NCI-H1930 (cell line): ENCODE results near the gene ISYNA1.

Source experiments
- DNase-seq, 2 experiments: peaks; one replicate each; lab custom pipeline; 2025; lab: John Stamatoyannopoulos, UW

ISYNA1 gene

DNA sequence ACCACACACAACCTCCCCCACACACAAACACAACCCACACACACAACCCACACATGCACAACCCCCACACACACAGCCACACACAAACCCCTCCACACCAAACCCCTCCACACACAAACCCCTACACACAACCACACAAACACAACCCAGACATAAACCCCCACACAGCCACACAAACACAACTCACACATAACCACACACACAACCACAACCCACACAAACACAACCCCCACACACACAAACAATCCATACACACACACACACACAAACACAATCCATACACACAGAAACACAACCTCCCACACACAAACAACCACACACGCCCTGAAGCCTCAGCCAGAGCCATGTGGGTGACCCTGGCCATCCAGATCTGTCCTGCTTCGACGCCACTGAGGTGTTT lies 30.0 kb upstream of the ISYNA1 start:
- no peak for DNase-seq

DNA sequence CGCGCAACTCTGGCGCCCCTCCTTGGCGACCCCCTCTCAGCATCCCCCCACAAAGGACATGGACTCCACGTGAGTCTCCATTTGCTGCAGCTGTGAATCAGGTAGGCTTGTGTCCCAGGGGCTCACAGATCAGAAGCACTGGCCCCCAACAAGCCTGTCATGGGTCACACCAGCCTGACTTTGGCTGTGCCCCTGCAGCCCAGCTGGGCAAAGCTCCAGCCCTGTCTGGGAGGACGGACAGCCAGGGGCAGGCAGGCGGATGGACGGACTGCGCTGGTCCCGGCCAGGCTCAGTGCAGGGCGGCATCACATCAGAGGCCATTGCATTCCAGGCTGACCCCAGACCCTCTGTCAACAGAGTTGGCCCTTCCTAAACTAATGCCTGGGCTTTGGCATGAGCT lies 28.4 kb upstream of the ISYNA1 start:
- DNase-seq, result no peak

DNA sequence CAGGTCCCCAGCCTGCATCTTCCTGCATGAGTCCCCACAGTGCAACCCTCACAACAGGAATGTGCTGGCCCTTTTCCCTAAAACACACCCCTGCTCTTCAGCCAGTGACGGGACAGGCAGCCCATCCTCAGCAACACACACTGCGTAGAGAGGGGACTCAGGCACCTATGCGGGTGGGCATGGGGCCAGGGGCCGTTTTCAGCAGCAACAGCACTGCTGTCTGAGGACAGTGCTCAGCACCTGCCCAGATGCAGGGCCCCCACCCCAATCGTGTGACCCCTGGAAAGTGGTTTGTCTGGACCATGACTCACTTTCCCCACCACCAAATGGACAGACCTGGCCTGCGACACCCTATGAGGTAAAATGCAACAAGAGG lies 28.0 kb upstream of the ISYNA1 start:
- no peak for DNase-seq

DNA sequence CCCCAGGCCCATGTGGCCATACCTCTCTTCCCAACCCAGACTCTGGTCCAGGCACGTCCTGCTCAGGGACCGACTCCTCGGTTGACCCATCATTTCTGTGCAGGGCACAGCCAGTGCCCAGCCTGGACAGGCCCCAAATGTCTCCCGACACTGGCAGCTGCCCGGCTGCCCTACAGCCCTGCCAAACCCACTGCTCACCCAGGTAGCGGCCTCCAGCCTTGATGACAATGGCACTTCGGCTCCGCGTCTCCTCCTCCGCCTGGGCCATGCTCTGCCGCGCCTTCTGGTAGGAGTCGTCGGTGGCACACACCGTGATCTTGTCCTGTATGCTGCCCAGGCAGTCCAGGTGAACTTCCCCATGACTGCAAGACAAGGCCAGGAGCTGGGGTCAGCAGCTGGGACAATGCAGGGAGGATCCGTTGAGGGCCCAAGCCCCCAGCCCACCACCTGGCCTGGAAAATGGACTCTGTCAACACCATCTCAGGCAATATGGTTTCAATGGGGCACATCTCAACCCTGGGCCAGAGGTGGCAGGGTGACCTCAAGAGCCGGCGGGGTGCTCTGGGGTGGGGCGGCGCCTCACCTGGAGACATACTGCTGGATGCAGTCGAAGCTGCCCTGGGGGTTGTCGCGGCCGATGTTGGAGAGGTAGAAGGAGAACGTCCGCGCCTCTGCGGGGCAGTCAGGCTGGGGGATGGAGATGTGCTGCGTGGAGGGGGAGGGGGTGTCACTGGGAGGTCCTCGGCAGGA lies 27.5 kb upstream of the ISYNA1 start:
- no peak for DNase-seq

DNA sequence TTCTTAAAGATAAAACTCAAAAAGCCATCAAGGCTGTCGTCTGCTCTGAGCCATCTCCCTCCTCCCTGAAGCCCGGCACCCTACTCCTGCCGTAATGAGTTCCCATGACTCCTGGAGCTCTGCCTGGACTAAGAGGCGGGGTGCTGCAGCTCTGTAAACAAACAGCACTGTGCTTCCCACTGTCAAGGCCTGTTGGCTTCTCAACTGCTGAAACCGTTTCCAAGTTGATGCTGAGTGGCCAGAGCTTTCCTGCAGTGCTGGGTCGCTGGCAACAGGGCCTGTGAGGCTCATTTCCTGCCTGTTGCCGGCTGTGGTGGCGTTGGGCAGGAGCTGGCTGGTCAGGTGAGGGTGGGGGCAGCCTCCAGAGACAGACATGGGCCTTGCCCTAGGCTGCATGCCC lies 26.7 kb upstream of the ISYNA1 start:
- DNase-seq, result no peak

DNA sequence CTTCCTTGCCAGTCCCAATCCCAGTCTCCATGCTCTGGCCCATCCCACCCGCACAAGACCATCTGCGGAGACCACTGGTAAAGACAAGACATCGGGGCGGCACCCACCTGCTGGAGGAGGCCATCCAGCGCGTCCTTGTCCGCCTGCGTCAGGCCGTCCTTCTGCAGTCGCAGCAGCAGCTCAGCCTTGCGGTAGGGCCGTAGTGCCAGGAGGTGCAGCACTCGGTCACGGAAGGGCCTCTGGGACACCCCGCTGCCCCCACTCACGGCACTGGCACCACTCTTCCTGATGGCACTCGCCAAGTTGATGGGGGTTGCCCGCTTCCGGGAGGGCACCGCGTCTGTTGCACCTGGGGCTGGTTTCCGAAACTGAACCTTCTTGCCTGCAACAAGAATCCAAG lies 23.5 kb upstream of the ISYNA1 start:
- DNase-seq, result no peak

DNA sequence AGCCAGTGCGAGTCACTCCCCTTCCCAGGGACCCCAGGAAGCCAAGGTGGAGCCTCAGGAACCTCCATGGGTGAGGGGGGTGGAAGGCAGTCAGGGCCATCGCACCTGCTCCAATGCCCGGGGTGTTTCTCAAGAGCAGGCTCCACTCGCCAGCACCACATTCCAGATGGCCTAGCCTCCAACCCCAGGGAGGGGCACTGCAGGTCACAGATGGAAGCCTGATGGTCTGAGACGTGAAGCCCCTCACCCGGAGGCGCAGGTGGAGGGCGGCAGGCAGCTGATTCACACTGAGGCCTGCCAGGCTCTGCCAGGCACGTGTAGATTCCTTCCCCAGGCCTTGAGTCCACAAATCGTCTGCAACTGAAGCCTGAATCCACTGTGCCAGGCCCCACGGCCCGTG lies 23.0 kb upstream of the ISYNA1 start:
- DNase-seq, result no peak

DNA sequence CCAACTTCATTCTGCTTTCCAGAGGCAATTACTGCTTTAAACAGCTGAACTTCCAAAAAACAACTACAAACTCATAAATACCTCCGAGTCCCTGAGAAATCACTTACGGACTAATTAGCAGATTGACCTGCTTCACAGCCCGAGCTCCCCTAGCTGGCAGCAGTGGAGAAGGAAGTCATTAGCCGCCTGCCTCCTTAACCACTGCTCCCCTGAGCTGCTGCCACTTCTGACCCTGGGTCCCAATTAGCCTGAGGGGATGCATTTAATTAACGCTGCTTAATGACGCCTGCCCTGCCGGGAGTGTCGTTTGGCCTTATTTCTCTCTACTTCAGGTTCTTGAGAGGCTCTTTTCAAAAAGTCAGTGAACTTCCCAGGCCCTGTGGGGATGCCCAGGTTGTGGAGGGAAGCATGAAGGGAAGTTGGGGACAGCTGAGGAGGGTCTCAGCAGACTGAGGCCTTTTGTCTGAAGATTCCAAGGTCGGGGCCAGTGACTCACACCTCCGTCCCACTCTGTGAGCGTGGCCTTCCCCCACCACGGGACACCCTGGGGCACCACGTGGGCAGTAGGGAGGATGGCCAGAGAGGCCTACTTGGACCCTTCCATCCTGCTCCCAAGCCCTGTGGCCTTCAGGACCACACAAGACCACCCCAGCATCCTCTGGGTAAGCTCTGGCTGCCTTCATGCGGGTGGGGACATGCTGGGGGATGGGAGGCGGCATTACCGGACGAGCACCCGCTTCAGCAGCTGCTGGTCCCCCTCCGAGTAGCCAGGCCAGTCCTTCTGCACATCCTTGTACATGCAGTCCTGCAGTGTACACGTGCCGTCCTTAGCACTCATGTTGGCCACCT lies 19.8 kb upstream of the ISYNA1 start:
- DNase-seq, result no peak

DNA sequence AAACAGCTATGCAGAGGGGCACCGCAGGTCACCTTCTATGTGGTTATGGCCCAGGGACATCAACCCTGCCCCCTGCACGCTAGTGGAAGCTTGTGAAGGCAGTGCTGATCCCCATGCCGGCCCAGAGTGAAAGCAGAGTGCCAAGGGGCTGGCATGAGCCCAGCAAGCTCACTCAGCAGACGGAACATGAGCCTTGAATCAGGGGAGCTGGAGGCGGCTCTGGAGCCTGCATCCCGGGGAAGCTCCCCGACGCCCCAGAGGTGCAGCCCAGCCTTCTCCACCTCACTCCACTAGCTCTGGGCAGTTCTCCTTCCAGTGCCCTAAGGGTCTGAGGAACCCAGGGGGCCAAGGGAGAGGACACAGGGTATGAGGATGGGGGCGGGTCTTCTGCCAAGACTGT lies 19.0 kb upstream of the ISYNA1 start:
- no peak for DNase-seq

DNA sequence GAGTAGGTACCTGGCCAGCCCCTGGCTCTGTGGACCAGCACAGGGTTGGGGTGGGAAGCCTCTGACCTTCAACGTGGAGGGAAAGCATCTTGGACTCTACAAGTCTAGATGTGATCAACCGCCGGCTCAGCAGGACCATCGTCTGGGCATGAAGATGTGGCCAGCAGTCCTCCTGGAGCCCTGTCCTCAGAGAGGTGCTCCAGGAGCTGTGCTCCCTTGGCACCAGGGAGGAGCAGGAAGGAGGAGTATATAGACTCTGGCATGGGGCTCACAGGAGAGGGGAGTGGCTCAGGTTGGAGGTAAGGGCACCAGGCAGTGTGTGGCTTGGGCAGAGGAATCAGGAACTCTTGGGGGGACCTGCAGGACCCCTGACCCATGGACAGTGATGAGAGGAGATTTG lies 18.3 kb upstream of the ISYNA1 start:
- no peak for DNase-seq

DNA sequence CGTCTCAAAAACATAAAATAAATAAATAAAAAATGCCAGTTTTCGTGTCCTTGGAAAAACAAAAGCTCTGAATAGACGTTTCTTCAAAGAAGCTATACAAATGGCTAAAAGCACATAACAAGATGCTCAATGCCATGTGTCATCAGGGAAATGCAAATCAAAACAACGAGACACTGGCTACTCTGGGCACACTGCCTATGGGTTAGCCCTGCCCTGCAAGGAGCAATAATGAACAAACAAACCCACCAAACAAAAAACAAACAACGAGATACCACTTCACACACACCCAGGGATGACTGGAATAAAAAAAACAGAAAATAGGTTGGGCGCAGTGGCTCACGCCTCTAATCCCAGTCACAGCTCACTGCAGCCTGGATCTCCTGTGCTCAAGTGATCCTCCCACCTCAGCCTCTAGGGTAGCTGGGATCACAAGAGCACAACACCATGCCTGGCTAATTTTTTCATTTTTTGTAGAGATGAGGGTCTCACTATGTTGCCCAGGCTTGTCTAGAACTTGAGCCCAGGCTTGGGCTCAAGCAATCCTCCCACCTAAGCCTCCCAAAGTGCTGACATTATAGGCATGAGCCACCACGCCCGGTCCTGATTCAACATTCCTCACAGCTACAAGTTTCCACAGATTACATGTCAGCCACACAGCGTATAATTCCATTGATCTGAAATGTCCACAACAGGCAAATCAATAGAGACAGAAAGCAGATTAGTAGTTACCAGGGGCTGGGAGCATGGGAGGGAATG lies 15.5 kb upstream of the ISYNA1 start:
- no peak for DNase-seq

DNA sequence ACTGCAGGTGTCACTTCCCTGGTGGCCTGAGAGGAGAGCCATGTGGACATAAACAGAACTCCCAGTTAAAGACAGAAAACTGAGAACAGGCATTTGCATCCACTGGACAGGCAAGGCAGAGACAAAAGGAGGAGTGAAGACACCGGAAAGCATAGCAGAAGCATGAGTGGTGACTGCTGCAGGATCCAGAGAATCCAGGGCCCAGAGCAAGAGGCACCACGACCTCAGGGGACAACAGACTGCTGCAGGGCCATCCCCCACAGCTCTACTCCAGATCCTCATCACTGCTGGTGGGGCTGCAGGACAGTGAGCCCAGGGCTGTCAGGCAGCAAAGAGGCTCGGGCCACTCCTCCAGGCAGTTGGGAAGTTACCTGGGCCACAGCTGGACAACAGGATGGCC lies 14.5 kb upstream of the ISYNA1 start:
- DNase-seq, result no peak

DNA sequence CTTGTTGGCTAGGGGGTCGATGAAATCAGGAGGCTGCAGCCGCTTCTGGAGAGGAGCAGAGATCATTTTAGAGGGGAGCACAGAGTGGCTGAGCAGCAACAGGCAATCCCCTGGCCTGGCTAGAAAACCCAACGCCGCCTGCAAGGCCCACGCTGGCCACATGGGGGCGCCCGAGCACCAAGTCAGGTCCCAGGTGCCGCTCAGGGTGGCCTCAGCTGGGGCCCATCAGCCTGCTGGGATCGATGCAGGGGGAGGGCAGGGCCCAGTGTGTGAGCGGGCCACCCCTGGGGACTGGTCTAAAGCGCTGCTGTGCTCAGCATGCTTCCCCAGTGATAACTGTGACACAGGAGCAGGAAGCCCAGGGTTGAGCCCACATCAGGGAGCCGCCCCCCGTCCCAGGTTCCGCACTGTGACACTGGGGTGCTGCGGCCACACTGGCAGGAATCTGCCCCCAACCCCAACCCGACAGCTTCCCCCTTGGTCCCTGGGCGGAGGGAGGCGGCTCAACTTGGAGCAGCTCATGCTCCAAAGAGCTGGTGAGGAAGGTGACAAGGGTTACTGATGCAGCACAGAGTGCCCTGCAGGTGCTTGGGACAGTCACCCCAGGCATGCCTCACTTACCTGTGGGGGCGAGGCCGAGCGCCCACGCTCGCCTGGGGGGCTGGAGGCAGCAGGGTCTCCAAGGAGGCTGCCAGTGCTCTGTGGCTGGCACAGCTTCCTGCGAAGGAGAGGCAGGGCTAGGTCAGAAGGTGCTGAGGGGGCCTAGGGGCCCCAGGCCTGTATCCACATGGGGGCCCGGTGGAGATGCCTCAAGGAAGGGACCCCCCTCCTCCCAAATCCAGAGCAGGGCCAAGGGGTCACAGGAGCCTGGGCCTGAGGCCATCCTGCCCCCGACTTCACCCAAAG lies 13.3 kb upstream of the ISYNA1 start:
- peak in 1 of 2 experiments; percentile 37 for DNase-seq

DNA sequence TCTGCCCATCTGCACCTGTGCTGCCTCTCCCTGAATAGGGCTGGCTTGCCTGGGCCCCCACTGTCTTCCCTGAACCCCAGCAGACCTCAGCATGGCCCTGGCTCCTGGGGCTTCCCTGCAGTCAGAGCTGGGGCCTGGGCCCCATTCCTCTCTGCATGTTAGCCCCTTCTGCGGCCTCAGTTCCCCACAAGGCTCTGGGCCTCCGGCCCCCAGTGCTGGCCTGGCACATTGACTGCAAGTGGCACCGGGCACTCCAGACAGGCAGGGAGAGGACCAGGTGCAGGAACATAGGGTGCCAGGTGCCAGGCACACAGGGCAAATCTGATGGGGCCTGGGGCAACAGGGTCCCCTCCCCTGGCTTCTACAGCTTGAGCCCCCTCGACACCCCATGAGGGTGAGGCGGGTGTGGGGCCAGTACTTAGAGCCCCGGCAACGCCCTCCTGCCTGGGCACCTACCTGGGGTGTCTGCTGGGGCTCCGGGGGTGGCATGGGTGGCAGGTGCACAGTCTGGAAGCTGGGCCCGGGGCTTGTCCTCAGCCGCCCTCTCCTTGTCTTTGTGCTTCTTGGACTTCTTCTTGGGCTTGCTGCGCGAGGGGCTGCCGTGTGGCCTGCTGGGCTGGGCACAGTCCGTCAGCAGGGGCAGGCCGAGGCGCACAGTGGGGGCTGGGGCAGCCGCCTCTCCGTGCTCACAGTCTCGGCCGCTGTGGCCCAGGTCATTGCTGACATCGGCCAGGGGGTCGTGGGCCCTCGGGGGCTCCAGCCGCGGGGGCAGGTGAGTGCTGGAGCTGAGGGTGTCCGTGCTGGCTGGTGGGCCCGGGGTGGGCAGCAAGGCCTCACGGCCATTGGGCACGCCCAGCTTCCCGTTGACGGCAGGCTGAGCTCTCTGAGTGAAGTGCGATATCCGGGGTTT lies 12.3 kb upstream of the ISYNA1 start:
- no peak for DNase-seq

DNA sequence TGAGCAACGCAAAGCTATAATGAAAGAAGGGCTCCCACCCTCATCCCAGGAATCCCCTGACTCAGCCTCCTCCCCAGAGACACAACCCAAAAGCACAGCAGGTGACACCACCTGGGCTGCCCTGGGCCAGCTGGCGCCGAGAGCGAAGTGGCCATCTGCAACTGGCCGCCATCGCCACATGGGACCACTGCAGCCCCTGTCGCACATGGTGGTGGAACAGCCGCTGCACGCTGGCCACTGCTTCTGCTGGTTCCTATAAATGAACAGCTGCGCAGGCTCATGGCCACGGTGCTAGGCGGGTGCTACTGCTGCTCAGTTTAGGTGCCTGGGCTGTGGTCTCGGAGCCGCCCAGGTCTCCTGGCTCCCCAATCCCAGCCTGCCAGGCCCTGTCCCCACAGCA lies 11.6 kb upstream of the ISYNA1 start:
- DNase-seq, result no peak

DNA sequence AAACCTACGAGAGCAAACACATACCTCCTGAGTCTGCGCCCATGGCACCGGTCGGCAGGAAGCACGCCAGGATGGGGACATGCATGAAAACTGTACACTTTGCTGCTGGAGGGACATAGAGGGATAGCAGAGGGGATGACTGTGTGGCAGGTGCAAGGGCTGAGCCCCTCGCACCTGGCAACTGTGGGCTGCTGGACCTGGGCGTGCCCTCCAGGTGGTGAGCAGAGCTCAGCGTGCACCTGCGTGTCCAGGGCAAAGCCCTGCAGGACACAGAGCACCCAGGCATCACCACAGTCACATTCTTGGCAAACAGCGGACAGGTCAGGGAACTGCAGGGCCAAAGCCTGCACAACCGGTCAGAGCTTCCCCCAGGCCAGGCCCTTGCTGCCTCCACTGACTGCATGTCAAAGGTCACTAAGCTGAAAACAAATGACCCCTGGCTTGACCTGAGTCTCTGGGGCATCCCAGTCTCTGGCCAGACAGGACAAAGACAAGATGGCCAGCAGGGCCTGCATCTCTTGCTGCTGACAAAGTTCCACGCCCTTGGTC lies 9.0 kb upstream of the ISYNA1 start:
- no peak for DNase-seq

DNA sequence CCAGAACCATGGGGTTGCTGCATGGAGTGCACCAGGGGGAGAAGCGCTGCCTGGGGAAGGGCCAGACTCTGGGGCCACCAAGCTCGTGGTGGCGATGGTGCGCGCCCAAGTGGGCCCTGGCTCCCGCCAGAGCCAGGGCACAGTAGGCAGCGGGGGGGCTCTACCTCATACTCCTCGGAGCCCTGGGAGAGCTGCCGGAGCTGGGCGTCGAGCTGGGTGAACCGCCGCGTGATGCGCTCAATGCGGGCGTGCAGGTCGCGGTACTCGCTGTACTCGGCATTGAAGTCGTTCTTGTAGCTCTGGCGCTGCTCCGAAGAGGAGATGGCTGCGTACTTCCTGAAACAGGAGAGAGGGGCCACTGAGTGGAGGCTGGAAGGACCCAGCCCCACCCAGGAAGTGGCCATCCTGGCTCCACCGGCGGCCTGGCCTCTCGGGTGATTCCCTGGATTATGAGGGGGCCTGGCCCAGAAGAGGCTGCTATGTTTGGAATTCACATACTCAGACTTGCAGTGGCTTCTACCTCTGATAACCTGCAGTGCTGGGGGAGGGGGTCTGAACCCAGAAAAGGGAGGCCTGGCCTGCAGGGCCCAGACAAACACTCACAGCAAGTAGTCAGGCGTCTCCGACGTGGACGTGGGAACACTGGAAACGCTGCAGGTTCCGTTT lies 8.3 kb upstream of the ISYNA1 start:
- DNase-seq, result no peak

DNA sequence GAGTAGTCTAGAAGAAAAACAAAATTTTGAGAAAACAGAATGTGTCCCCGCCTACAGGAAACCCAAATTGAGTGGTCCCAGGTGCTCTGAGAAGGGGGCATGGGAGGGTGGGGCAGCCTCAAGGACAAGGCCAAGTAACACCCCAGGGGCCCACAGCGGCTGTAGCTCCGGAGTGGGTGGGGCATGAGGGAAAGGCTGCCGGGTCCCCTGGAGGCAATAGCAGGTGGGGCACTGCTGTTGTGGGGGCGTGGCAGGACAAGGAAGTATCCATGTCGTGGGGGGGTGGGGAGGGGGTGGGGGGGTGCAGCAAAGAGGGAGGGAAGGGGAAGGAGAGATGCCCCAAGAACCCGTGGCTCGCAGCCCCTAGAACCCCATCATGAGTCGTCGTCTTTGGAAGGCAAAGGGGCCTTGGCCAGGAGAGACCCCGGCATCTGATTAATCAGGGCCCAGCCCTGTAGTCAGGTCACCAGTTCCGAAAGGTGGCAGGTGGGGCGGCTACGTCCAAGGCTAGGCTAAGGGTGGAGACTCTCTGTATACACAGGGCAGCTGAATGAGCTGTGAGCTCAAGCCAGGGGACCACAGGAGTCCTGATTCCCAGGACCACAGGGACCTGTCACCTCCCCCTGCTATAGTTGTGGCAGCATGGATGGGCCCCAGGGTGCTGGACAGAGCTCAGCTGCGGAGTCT lies 7.5 kb upstream of the ISYNA1 start:
- DNase-seq, result no peak

DNA sequence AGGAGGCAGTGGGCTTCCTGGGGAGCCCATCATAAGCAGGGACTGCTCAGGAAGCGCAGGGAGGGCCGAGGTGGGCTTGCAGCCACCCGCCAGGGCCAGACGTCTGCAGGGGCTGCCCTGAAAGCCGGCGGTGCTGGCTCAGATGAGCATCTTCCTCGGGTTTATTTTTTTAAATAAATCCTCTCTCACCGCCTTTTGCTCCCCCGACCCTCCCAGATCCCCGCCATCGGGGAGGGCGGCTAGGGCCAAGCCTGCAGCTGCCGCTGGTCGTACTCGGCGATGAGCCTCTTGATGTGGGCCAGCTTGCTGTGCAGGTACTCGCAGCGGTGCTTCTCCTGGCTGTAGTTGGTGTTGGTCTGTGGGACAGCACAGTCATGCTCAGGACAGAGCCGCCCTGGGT lies 6.6 kb upstream of the ISYNA1 start:
- DNase-seq, result no peak
